Tibial nerve (tissue), 4 donors: Measurements from ENCODE around the gene SULT1C4.
A peak's percentile ranks its signal among the peaks of the same experiment; 100 is the strongest.

Source experiments
- CTCF ChIP-seq, 5 experiments: fragments of 200-600 bp in 3 of 5; fragments of 450-650 bp in 2 of 5; sonication (generic) in 3 of 5; IDR thresholded peaks; one replicate each; pipeline ENCODE4 v1.5.1; 2016 to 2019; ENCODE audit warnings: antibody characterized with exemption in 5 of 5, mild to moderate bottlenecking in 3 of 5, moderate library complexity in 2 of 5
- EP300 ChIP-seq, 2 donors: sonication (generic); formaldehyde crosslinking; IDR thresholded peaks; one replicate each; pipeline ENCODE4 v1.6.1; 2017; ENCODE audit warnings: antibody characterized with exemption in 2 of 2, mild to moderate bottlenecking in 1 of 2
- POLR2A ChIP-seq, 2 donors: fragments of 450-650 bp; IDR thresholded peaks; one replicate each; pipeline ENCODE4 v1.6.1; 2017; ENCODE audit warnings: antibody characterized with exemption in 2 of 2, mild to moderate bottlenecking in 2 of 2, moderate library complexity in 2 of 2

GRCh38 chr2:108377815-108378630 is at the start of gene SULT1C4:
- no peak for TF ChIP-seq CTCF (IDR thresholded peaks at IDR 0.05)
- peak in 1 of 2 donors; percentile 39 for TF ChIP-seq POLR2A (IDR thresholded peaks at IDR 0.05)
- peak in 1 of 2 donors; percentile 49 for TF ChIP-seq EP300 (IDR thresholded peaks at IDR 0.05)
